HL-60 (cell line): ENCODE measurements around the gene FANCC.

ENCODE experiments used
- CTCF ChIP-seq: IDR thresholded peaks from one replicate; pipeline ENCODE4 v1.5.1; 2011; ENCODE audit warnings: low read length, control low read depth, inconsistent platforms; ENCODE audit not compliant: insufficient read depth
- GABPA ChIP-seq: IDR thresholded peaks from 2 replicates; pipeline ENCODE4 v1.6.1; 2012; ENCODE audit warnings: low read depth
- POLR2AphosphoS5 ChIP-seq: IDR thresholded peaks from 2 replicates; pipeline ENCODE4 v1.6.1; 2012; ENCODE audit warnings: low read depth
- REST ChIP-seq: IDR thresholded peaks from 2 replicates; pipeline ENCODE4 v1.6.1; 2012; ENCODE audit warnings: low read depth; ENCODE audit not compliant: insufficient replicate concordance
- SPI1 ChIP-seq: IDR thresholded peaks from 2 replicates; pipeline ENCODE4 v1.6.1; 2012; ENCODE audit warnings: low read depth, mild to moderate bottlenecking, borderline replicate concordance

- TF ChIP-seq CTCF, result no peak
- TF ChIP-seq REST, result no peak
- TF ChIP-seq POLR2AphosphoS5, result no peak
- TF ChIP-seq GABPA, result no peak
- no peak for TF ChIP-seq SPI1
Observed at GRCh38 chr9:95133325-95133705, 184.2 kb downstream of the FANCC start.
